GM23338 (cell line): ENCODE results near the gene KIAA0040.

Experiments
- CREB1 ChIP-seq: fragments of 250-450 bp; sonication (Bioruptor Pico); IDR thresholded peaks from 2 replicates; pipeline ENCODE4 v1.5.0; 2020; ENCODE audit warnings: low read depth, mild to moderate bottlenecking, moderate library complexity
- CTCF ChIP-seq, 2 experiments: fragments of 200-600 bp in 1 of 2; sonication (generic) in 1 of 2; conservative IDR thresholded peaks; 2 replicates each; pipeline versions ENCODE4 v1.5.1 to v1.6.1; 2016 to 2017; ENCODE audit warnings: antibody characterized with exemption in 2 of 2, low read depth in 2 of 2, mild to moderate bottlenecking in 2 of 2, moderate library complexity in 1 of 2
- ETS1 ChIP-seq: IDR thresholded peaks from 2 replicates; pipeline ENCODE4 v1.6.1; 2016; ENCODE audit warnings: antibody characterized with exemption
- EZH2 ChIP-seq: fragments of 200-600 bp; sonication (generic); IDR thresholded peaks from one replicate; pipeline ENCODE4 v1.8.0; 2017; ENCODE audit warnings: antibody characterized with exemption, mild to moderate bottlenecking, low read depth; ENCODE audit not compliant: unreplicated experiment
- EZH2phosphoT487 ChIP-seq: fragments of 200-600 bp; sonication (generic); IDR thresholded peaks from one replicate; pipeline ENCODE4 v1.8.1; 2018; ENCODE audit warnings: antibody characterized with exemption; ENCODE audit not compliant: unreplicated experiment
- JUNB ChIP-seq: IDR thresholded peaks from one replicate; pipeline ENCODE4 v1.6.1; 2016; ENCODE audit warnings: antibody characterized with exemption; ENCODE audit not compliant: unreplicated experiment
- NANOG ChIP-seq: IDR thresholded peaks from 2 replicates; pipeline ENCODE4 v1.6.1; 2016; ENCODE audit warnings: antibody characterized with exemption, borderline replicate concordance
- POLR2AphosphoS5 ChIP-seq: IDR thresholded peaks from 2 replicates; pipeline ENCODE4 v1.6.1; 2016; ENCODE audit warnings: antibody characterized with exemption, low read depth
- REST ChIP-seq: IDR thresholded peaks from one replicate; pipeline ENCODE4 v1.6.1; 2018; ENCODE audit warnings: antibody characterized with exemption; ENCODE audit not compliant: unreplicated experiment
- STAT1 ChIP-seq: IDR thresholded peaks from one replicate; pipeline ENCODE4 v1.6.1; 2016; ENCODE audit warnings: antibody characterized with exemption; ENCODE audit not compliant: unreplicated experiment
- ZNF114 ChIP-seq: fragments of 250-450 bp; sonication (Bioruptor Pico); IDR thresholded peaks from 2 replicates; pipeline ENCODE4 v1.5.0; 2020; ENCODE audit warnings: mild to moderate bottlenecking, moderate library complexity
- ZNF331 ChIP-seq: fragments of 250-450 bp; sonication (Bioruptor Pico); IDR thresholded peaks from 2 replicates; pipeline ENCODE4 v1.5.0; 2020; ENCODE audit warnings: low read depth, mild to moderate bottlenecking, moderate library complexity
- ZNF462 ChIP-seq: fragments of 250-450 bp; sonication (Bioruptor Pico); IDR thresholded peaks from 2 replicates; pipeline ENCODE4 v1.5.0; 2020; ENCODE audit warnings: mild to moderate bottlenecking, moderate library complexity

GRCh38 chr1:175155936-175156335, 36.6 kb downstream of the KIAA0040 start:
- TF ChIP-seq CREB1 (CRISPR knock-in tag) = no peak
- no peak for TF ChIP-seq REST
- TF ChIP-seq CTCF (conservative IDR thresholded peaks at IDR 0.05; ENCODE audit: low read depth in 2 of 2) = no peak
- TF ChIP-seq EZH2phosphoT487 = no peak
- no peak for TF ChIP-seq EZH2
- no peak for TF ChIP-seq POLR2AphosphoS5
- TF ChIP-seq NANOG = no peak
- no peak for TF ChIP-seq ZNF462 (CRISPR knock-in tag)
- no peak for TF ChIP-seq STAT1
- TF ChIP-seq ZNF331 (CRISPR knock-in tag) = no peak
- TF ChIP-seq ZNF114 (CRISPR knock-in tag) = no peak
- TF ChIP-seq ETS1 = no peak
- no peak for TF ChIP-seq JUNB
